Colonic mucosa (tissue), 4 donors: ENCODE results near the gene DHPS. TPM values are rescaled to one million over a fixed set of nuclear protein-coding genes. Genes with fewer than 3 reads are reported as not detected.

ENCODE experiments used
- DNase-seq: peaks from one replicate; pipeline ENCODE4 v3.0.0-alpha.2; 2020
- H3K27ac ChIP-seq: fragments of 200-600 bp; one replicate; pipeline ENCODE4 v1.8.0; 2021
- H3K27me3 ChIP-seq: fragments of 200-600 bp; one replicate; pipeline ENCODE4 v1.8.0; 2021
- H3K36me3 ChIP-seq: fragments of 200-600 bp; one replicate; pipeline ENCODE4 v1.8.0; 2021
- H3K4me1 ChIP-seq: fragments of 200-600 bp; one replicate; pipeline ENCODE4 v1.8.0; 2021; ENCODE audit warnings: mild to moderate bottlenecking
- H3K4me3 ChIP-seq: fragments of 200-600 bp; one replicate; pipeline ENCODE4 v1.8.0; 2021
- H3K9ac ChIP-seq, 2 donors: one replicate each; pipeline ENCODE4 v1.7.0; 2013; ENCODE audit warnings: control low read depth in 2 of 2, low read depth in 2 of 2, low read length in 2 of 2
- H3K9me3 ChIP-seq: fragments of 200-600 bp; one replicate; pipeline ENCODE4 v1.8.0; 2021
- CTCF ChIP-seq: fragments of 200-600 bp; IDR thresholded peaks from one replicate; pipeline ENCODE4 v1.8.0; 2022; ENCODE audit warnings: antibody characterized with exemption, mild to moderate bottlenecking
- intact Hi-C: fragments of 100-400 bp; cut with DNase I; formaldehyde crosslinking; loops from one replicate; pipeline ENCODE4 v1.14.1; 2022
- total RNA-seq, 2 donors: library from RNA; stranded (reverse); fragmentation: NEBNext Ultra II Directional in 1 of 2; extraction: Animal tissue kit (Norgen Biotek cat#: 25700) in 1 of 2; gene quantifications; one replicate each; pipeline ENCODE4 v1.2.1, GENCODE V29; 2021
- donor health status: healthy.
- donor health status: DM: no; HTN: no; CAD: no.
- donor health status: DM: no; HTN: no; CAD: no.

Gene DHPS
- total RNA-seq, 2 donors from 2014 or later = 66.2 to 87.5 TPM

DNA sequence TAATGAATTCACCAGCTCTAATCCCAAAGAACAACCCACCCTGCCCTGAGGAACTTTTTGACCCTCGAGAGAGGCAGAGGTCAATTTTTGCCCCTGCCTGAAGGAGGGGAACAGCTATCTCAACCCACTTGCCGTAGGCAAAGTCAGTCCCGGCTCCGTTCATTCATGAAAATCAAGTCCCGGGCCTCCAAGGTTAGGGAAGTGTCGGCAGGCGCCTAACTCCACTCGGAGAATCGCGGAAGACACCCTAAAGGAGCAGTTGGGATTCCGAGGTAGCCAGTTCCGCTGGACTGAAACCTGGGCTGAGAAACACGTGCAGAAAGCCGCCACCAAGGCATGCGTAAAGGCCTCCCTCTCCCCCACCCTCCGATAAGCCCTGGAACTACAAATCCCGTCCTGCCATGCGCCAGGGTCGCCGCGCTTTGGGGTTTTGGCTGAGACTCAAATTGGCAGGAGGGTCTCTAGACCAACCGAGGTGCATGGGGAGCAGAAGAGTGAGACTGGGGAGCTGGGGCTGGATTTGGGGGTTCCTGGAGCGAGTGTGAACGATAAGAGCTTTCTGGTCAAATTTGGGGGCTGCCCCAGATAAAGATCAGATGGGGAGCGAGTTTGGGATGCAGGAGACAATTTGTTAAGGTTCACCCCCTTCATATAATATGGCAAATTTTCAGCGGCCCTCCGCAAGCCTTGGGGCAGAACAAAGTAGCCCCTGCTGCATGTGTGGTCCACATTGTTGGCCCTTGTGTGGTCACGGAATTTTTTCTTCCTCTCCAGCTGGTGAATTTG is 42.2 kb upstream of the DHPS start, which contains the start of gene TNPO2:
TSS of gene TNPO2 (minus strand) at position 292 of the 786 bp plus-strand sequence. CDS start 2,955 bp downstream, outside the sequence.
- H3K4me1 ChIP-seq = no peaks in the 10 kb centered on the region
- no peaks in the 10 kb centered on the region for H3K27me3 ChIP-seq
- peaks cover under 1% of the 10 kb centered on the region for H3K36me3 ChIP-seq
- intact Hi-C loops = loop anchor here (5.0 kb wide), 1 partner anchor 33 kb away; no protein-coding TSS in a partner anchor
- no peaks in the 10 kb centered on the region for H3K9me3 ChIP-seq
- H3K27ac ChIP-seq = peak within 1 kb of the TSS; percentile 82
- TF ChIP-seq CTCF = no peak
- H3K9ac ChIP-seq = peak within 1 kb of the TSS; percentile 53 to 90
- H3K4me3 ChIP-seq = peak within 1 kb of the TSS; percentile 72
- DNase-seq = peak; percentile 78

GRCh38 chr19:12723381-12723640 is 41.6 kb upstream of the DHPS start:
- Histone ChIP-seq H3K9me3 (no peaks in the 10 kb centered on the region), H3K36me3 (no peaks in the 10 kb centered on the region), H3K9ac (peak overlapping the region; percentile 53 to 90), H3K4me1 (no peaks in the 10 kb centered on the region), H3K27me3 (no peaks in the 10 kb centered on the region), H3K4me3 (peak overlapping the region; percentile 72), H3K27ac (peak overlapping the region; percentile 82)
- TF ChIP-seq CTCF = no peak
- intact Hi-C loops = loop anchor here (5.0 kb wide), 1 partner anchor 34 kb away; no protein-coding TSS in a partner anchor
- no peak for DNase-seq

- Histone ChIP-seq H3K27me3 (no peaks in the 10 kb centered on the region), H3K4me1 (no peaks in the 10 kb centered on the region), H3K9me3 (no peaks in the 10 kb centered on the region), H3K36me3 (no peaks in the 10 kb centered on the region), H3K4me3 (peak overlapping the region; percentile 72), H3K27ac (peak overlapping the region; percentile 82), H3K9ac (peak overlapping the region; percentile 53 to 90)
- TF ChIP-seq CTCF = no peak
- peak; percentile 98 for DNase-seq
- intact Hi-C loops = loop anchor here (5.0 kb wide), 1 partner anchor 35 kb away; no protein-coding TSS in a partner anchor
Measured at GRCh38 chr19:12722566-12723380, 41.1 kb upstream of the DHPS start.

DNA sequence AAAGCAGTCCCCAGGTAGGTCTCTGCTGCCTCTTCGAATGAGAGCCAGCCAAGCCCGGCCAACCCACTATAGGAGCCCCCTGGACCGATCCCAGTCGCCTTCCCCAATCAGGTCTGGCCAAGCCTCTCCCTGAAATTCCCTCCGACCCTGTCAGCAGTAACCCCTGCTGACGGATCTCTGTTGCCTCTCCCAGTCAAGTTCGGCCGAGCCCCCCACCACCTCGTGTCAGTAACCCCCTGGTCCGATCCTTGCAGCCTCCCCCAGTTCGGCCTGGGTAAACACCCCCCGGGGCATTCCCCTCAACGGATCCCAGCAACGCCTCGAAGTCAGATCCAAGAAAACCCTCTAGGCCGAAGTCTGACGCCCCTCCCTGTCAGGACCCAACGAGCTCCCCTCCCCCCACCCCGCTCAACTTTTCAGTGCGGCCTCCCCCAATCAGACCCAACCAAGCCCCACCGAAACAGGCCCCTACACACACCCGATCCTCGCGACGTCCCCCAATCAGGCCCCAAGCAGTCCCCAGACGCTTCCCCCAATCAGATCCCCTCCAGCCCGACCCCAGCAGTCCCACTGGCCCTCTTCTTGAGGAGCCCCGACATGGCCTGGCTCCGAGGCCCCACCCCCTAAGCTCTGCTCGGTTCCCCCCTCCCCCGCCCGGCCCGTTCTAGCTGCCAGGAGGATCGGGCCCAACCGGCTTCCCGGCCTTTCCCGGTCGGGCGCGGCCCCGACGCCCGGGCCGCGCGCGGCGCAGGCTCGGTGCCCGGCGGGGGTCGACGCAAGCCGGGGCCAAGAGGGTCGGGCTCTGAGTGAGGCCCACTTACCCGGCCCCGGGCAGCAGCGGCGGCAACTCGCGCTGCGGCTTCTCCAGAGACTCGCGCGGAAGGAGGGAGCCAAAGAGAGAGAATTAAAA is 40.2 kb upstream of the DHPS start:
- TF ChIP-seq CTCF = no peak
- H3K36me3 ChIP-seq = no peaks in the 10 kb centered on the region
- no peaks in the 10 kb centered on the region for H3K27me3 ChIP-seq
- peak; percentile 56 for DNase-seq
- peak overlapping the region; percentile 80 to 97 for H3K9ac ChIP-seq
- H3K27ac ChIP-seq = peak overlapping the region; percentile 82
- intact Hi-C loops = loop anchor here (5.0 kb wide), 1 partner anchor 35 kb away; no protein-coding TSS in a partner anchor
- H3K9me3 ChIP-seq = no peaks in the 10 kb centered on the region
- H3K4me3 ChIP-seq = peak overlapping the region; percentile 72
- H3K4me1 ChIP-seq = no peaks in the 10 kb centered on the region
